Stimulated activated naive B cell treated with anti-CD40 and anti-IgM and Interleukin-4, amounts not matched to agents 10 μg/mL and 1 μg/mL and 100 μg/mL, for 72 hours (primary cell): Measurements from ENCODE around the gene IDH2.

Experiments
- ATAC-seq, 2 donors: fragments of 150-1000 bp; cut with Tn5 transposase; replicated peaks; 2 replicates each; pipeline ENCODE4 v1.10.0; 2021; ENCODE audit warnings: moderate library complexity in 1 of 2
- DNase-seq: peaks from one replicate; pipeline ENCODE4 v3.0.0; 2021
- H3K27ac Mint-ChIP-seq: one replicate; pipeline ENCODE4 v1.8.0; 2022; ENCODE audit warnings: mild to moderate bottlenecking, mixed read lengths
- H3K27me3 Mint-ChIP-seq, 2 donors: one replicate each; pipeline ENCODE4 v1.8.0; 2022; ENCODE audit warnings: mixed read lengths in 2 of 2
- H3K36me3 Mint-ChIP-seq, 2 donors: one replicate each; pipeline ENCODE4 v1.8.0; 2022; ENCODE audit warnings: mixed read lengths in 2 of 2, mild to moderate bottlenecking in 1 of 2
- H3K4me1 Mint-ChIP-seq, 2 donors: one replicate each; pipeline ENCODE4 v1.8.0; 2022; ENCODE audit warnings: mixed read lengths in 2 of 2, mild to moderate bottlenecking in 1 of 2
- H3K4me3 Mint-ChIP-seq, 2 donors: one replicate each; pipeline ENCODE4 v1.8.0; 2022; ENCODE audit warnings: mild to moderate bottlenecking in 2 of 2, mixed read lengths in 2 of 2, moderate library complexity in 1 of 2
- H3K9me3 Mint-ChIP-seq, 2 donors: one replicate each; pipeline ENCODE4 v1.8.0; 2022; ENCODE audit warnings: mixed read lengths in 2 of 2, mild to moderate bottlenecking in 1 of 2

The IDH2 gene

DNA sequence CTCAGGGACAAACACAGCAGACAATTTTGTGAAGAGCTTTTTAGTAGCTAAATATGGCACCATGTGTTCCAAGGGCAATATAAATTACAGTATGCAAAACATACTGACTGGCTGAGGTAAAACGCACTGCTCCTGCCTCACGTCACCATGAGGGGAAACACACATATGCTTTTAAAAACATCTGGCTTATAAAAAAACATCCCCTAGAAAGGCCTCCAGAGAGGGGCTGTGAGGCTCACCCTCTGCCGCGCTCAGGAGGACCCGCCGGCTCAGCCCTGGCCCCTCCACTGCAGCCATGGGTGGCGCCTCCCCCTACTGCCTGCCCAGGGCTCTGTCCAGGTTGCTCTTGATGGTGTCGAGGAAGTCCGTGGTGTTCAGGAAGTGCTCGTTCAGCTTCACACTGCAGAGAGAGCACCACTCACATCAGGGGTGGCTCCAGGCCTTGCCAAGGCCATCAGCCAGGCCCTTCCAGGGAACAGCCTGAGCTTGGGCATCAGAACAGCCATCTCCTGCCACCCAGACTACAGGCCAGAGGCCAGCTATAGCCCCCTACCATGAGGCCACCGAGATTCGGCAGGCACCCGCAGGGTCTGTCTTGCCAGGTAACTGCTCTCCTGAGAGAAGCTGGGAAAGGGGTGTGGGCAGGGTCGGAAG, 18.2 kb downstream of the IDH2 start:
- Mint-ChIP-seq H3K4me3 (peak overlapping the region in 1 of 2 donors; percentile 29), H3K27ac (peak overlapping the region; percentile 73), H3K9me3 (no peaks in the 10 kb centered on the region), H3K27me3 (no peaks in the 10 kb centered on the region), H3K4me1 (peaks cover 4 to 9% of the 10 kb centered on the region in 2 donors), H3K36me3 (peaks cover 33 to 62% of the 10 kb centered on the region in 2 donors)
- ATAC-seq = no peak
- DNase-seq = no peak

DNA sequence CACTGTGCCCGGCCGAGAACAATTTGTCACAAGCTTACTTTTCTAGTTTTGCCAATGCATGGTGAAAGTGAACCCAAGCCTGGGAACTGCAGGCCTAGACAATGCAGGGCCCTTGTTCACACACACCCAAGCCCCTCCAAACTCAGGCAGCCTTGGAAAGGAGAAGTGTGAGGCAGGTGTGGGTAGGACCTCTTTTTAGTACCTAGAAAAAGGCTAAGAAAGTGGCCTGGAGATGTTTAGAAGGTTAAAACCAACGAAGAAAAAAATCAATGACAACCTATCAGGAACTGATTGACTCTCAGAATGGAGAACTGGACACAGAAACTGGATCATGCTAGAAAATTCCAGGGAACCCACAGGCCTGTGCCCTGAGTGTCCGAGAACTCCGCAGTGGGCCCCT, 18.8 kb downstream of the IDH2 start:
- no peak for ATAC-seq
- Mint-ChIP-seq H3K9me3 (no peaks in the 10 kb centered on the region), H3K27me3 (no peaks in the 10 kb centered on the region), H3K36me3 (peaks cover 33 to 62% of the 10 kb centered on the region in 2 donors), H3K27ac (peak overlapping the region; percentile 73), H3K4me3 (no peak overlapping the region), H3K4me1 (peaks cover 4 to 9% of the 10 kb centered on the region in 2 donors)
- DNase-seq = no peak

DNA sequence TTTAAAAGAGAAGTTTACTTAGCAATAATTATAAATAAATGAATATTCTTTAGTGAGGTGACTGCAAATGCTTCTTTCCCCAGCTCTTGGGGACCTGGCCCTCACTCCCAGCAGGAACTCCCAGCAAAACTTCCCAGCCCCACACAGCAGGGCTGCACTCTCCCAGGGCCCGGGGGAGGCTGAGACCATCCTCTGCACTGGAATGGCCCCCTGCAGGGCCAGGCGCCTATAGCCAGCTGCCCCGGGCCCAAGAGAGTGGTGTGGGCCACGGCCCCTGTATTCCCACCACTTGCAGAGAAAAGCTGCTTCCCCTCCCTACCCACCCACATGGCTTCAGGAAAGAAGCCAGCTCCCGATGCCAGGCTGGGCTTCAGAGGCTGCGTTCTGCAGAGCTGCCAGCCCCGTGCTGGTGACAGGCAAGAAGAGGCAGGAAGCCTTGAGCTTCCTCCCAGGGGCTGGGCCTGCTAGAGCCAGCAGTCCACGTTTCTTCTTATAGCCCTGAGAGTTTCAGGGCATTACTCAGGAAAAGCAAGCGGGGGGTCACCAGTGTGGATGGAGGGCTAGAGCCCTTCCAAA, 20.0 kb downstream of the IDH2 start:
- Mint-ChIP-seq H3K36me3 (peaks cover 28 to 54% of the 10 kb centered on the region in 2 donors), H3K27ac (peak overlapping the region; percentile 47), H3K27me3 (no peaks in the 10 kb centered on the region), H3K9me3 (no peaks in the 10 kb centered on the region), H3K4me1 (peaks cover 4 to 9% of the 10 kb centered on the region in 2 donors), H3K4me3 (no peak overlapping the region)
- ATAC-seq (no peak), DNase-seq (no peak)

DNA sequence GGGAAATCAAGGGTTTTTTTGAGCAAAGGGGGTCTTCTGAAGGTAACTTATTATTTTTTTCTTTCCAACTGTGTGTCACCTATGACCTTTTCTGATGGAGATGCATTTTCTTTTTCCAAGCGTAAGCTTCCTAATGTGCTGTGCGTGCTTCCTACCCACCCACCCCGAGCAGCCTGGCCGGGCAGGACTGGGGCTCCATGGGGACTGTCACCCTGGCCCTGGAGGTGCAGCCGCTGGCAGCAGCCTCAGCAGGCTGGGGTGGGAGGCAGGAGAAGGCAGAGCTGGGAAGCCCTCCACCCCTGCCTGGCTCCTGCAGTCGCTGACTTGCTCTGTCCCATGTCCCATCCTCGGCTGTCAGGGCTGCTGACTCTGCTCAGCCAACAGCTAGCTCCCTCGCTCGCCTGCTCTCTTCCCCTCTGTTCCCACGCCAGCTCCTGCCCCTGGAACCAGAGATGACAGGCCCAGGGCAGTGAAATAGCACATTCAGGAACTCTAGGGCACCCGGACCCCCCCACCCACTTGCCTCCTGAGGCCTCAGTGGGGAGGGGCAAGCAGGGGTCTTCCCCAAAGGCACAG, 21.4 kb downstream of the IDH2 start:
- no peak for ATAC-seq

DNA sequence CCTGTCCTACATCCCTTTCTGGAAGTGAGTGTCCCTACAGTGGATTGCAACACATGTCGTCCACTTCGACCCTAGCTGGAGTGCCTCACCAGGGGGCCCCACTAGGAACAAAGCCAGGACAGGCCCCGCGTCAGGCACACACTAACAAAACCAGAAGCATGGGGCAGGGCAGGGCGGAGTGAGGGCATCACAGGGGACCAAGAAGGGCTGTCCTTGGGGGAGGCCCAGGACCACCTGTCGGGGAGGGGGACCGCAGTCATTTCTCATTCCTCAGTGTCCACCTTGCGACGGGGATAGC, 21.9 kb downstream of the IDH2 start:
- Mint-ChIP-seq H3K4me1 (peaks cover 4 to 9% of the 10 kb centered on the region in 2 donors), H3K4me3 (no peak overlapping the region), H3K36me3 (peaks cover 30 to 44% of the 10 kb centered on the region in 2 donors), H3K27me3 (no peaks in the 10 kb centered on the region), H3K27ac (peak overlapping the region; percentile 44), H3K9me3 (no peaks in the 10 kb centered on the region)
- ATAC-seq = no peak
- no peak for DNase-seq

More for the DNA sequence above, 21.4 kb downstream of the IDH2 start:
- Mint-ChIP-seq H3K36me3 (peaks cover 27 to 48% of the 10 kb centered on the region in 2 donors), H3K4me1 (peaks cover 4 to 9% of the 10 kb centered on the region in 2 donors), H3K9me3 (no peaks in the 10 kb centered on the region), H3K27me3 (no peaks in the 10 kb centered on the region), H3K4me3 (no peak overlapping the region), H3K27ac (peak overlapping the region; percentile 76)
- DNase-seq = no peak

DNA sequence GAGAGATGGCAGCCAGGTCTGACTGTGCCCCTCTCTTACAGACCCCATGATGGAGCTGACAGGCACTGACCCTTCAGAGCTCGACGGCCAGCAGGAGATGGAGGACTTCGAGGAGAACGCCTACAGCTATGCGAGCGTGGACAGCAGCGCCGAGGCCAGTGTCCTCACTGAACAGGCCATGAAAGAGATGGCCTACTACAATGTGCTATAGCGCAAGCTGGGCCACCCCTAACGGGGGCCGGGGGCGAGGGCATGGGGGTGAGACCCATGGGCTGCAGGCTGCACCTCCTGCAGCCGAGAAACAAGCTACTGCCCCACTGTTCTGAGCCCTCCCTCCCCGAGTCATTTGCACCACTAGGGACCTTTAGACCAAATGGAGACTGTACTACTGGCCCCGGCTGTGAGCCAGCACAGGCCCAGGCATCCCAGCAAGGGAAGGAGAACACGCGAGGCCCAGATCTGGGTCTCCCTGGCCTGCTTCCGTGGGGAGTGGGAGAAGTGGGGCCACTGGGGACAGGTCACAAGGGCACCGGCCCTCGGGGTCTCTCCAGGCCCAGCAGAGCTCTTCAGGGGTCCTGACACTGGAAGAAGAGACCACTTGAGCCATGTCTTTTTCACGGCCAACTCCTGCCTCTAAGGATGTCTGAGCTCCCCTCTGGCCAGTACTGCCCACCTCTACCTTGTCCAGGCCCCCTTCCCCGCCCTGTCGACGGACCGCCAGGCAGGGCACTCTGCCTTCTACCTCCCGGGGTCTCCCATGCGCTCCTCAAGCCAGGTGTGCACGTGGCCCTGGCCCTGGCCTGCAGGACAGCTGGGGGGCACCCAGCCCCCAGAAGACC, 22.4 kb downstream of the IDH2 start:
- no peaks in the 10 kb centered on the region for H3K9me3 Mint-ChIP-seq
- peak overlapping the region; percentile 44 for H3K27ac Mint-ChIP-seq
- no peak for DNase-seq
- peak in 1 of 2 donors; percentile 7 for ATAC-seq
- no peaks in the 10 kb centered on the region for H3K27me3 Mint-ChIP-seq
- peaks cover 4 to 9% of the 10 kb centered on the region in 2 donors for H3K4me1 Mint-ChIP-seq
- H3K36me3 Mint-ChIP-seq = peaks cover 30 to 45% of the 10 kb centered on the region in 2 donors
- no peak overlapping the region for H3K4me3 Mint-ChIP-seq

DNA sequence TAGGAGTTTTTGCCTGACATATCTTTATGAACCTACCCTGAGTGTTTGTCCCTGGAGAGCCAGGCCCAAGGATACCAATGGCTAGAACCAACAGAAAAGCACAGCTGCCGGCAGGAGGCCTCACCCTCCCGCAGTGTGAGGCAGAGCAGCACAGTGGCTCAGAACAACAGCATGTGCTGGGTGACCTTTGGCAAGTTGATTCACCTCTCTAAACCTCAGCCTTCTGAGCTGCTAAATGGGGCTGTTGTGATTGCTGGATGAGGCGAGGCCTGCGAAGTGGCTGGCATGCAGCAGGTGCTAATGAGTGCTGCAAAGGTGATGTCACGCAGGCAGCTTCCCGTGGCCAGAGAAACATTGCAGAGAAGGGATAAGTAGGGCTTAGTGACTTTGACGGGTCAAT, 23.3 kb downstream of the IDH2 start:
- no peaks in the 10 kb centered on the region for H3K9me3 Mint-ChIP-seq
- ATAC-seq = no peak
- peaks cover 29 to 49% of the 10 kb centered on the region in 2 donors for H3K36me3 Mint-ChIP-seq
- no peaks in the 10 kb centered on the region for H3K27me3 Mint-ChIP-seq
- no peak overlapping the region for H3K4me3 Mint-ChIP-seq
- peaks cover 2 to 5% of the 10 kb centered on the region in 2 donors for H3K4me1 Mint-ChIP-seq
- DNase-seq = no peak
- peak overlapping the region; percentile 27 for H3K27ac Mint-ChIP-seq

DNA sequence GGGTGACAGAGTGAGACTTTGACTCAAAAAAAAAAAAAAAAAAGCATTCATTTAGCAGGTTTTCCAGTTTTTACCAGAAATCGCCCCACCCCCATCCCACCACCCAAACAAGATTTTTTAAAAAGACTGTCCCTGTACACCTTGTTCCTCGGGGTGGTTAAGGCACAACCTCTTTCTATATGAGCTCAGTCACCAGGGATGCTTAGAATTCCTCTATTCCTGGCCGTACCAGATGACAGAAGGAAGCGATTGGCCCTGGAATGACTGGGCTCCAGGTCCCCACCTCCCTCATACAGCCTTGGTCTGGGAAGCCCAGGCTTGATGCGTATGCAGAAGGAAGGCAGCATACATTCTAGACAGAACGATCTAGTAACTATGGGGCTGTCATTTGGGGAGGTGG, 25.6 kb downstream of the IDH2 start:
- DNase-seq (no peak), ATAC-seq (no peak)
- Mint-ChIP-seq H3K9me3 (no peaks in the 10 kb centered on the region), H3K4me3 (no peak overlapping the region), H3K4me1 (no peaks in the 10 kb centered on the region), H3K36me3 (peaks cover 34 to 47% of the 10 kb centered on the region in 2 donors), H3K27me3 (no peaks in the 10 kb centered on the region), H3K27ac (no peak overlapping the region)

DNA sequence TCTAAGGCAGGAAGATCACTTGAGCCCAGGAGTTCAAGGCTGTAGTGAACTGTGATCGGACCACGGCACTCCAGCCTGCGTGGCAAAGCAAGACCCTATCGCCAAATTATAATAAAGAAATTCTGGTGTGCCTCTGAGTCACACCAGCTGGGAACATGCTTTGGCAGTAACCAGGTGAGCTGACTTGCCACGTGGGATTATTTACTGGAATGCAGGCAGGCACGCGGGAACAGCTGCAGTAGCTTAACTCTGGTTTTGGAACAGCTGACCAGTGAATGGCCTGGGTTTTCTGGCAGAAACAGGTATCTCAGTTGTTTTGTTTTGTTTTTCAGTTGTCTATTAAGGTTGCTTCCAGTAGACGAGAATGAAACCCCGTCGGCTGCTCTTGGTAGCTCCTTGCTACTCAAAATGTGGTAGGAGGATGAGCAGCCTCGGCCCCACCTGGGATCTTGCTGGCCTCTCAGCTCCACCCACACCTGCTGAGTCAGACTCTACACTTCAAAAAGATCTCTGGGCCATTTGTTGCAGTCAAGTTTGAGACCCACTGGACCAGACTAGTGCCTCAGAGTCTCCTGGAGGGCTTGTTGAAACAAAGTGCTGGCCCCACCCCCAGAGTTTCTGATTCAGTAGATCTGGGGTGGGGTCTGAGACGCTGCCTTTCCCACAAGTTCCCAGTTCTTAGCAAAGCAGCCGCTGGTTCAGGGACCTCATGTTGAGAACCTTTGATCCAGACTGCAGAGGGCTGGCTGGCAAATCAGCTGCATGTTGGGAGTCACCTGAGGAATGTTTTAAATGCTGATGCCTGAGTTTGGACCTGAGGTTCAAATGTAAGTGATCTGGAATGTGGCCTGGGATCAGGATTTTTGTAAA, 26.6 kb downstream of the IDH2 start:
- DNase-seq (no peak), ATAC-seq (no peak)
- no peaks in the 10 kb centered on the region for H3K9me3 Mint-ChIP-seq
- peaks cover under 1 to 7% of the 10 kb centered on the region in 2 donors for H3K4me1 Mint-ChIP-seq
- peaks cover 31 to 38% of the 10 kb centered on the region in 2 donors for H3K36me3 Mint-ChIP-seq
- peak overlapping the region; percentile 31 for H3K27ac Mint-ChIP-seq
- H3K27me3 Mint-ChIP-seq = no peaks in the 10 kb centered on the region
- H3K4me3 Mint-ChIP-seq = no peak overlapping the region

DNA sequence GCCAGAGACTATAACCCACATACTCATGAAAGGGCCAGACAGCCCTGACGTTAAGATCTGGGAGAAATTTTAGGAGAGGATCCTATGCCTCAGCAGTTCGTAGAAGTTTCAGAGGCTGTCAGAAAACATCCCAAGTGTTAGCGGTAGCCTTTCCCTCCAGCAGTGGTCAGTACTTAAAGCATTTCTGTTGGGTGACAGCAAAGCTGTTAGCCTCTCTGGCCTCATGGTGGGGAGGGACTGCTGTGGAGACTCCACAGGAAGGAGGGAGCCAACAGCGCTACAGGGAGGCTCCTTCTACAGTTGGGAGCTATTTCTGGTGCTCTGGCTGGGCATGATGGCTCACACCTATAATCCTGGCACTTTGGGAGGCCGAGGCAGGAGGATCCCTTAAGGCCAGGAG, 27.4 kb downstream of the IDH2 start:
- Mint-ChIP-seq H3K27me3 (no peaks in the 10 kb centered on the region), H3K27ac (peak overlapping the region; percentile 31), H3K4me3 (no peak overlapping the region), H3K36me3 (peaks cover 29 to 34% of the 10 kb centered on the region in 2 donors), H3K4me1 (peaks cover 2 to 10% of the 10 kb centered on the region in 2 donors), H3K9me3 (no peaks in the 10 kb centered on the region)
- ATAC-seq = no peak
- DNase-seq = no peak

DNA sequence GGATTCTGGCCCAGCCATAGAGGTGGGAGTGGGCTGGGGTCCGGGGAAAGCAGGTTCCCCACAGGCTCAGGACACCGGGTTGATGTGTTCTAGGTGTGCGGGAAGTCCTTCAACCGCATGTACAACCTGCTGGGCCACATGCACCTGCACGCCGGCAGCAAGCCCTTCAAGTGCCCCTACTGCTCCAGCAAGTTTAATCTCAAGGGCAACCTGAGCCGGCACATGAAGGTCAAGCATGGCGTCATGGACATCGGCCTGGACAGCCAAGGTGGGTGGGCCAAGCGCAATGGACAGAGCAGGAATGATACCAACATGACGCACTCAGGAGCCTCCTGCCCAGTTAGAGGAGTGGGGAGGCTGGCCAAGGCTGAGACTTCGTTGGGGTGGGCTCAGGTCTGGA, 28.2 kb downstream of the IDH2 start:
- DNase-seq (no peak), ATAC-seq (no peak)
- H3K9me3 Mint-ChIP-seq = no peaks in the 10 kb centered on the region
- H3K36me3 Mint-ChIP-seq = peaks cover 36 to 37% of the 10 kb centered on the region in 2 donors
- no peaks in the 10 kb centered on the region for H3K27me3 Mint-ChIP-seq
- H3K27ac Mint-ChIP-seq = no peak overlapping the region
- H3K4me3 Mint-ChIP-seq = no peak overlapping the region
- H3K4me1 Mint-ChIP-seq = peaks cover 2 to 10% of the 10 kb centered on the region in 2 donors

DNA sequence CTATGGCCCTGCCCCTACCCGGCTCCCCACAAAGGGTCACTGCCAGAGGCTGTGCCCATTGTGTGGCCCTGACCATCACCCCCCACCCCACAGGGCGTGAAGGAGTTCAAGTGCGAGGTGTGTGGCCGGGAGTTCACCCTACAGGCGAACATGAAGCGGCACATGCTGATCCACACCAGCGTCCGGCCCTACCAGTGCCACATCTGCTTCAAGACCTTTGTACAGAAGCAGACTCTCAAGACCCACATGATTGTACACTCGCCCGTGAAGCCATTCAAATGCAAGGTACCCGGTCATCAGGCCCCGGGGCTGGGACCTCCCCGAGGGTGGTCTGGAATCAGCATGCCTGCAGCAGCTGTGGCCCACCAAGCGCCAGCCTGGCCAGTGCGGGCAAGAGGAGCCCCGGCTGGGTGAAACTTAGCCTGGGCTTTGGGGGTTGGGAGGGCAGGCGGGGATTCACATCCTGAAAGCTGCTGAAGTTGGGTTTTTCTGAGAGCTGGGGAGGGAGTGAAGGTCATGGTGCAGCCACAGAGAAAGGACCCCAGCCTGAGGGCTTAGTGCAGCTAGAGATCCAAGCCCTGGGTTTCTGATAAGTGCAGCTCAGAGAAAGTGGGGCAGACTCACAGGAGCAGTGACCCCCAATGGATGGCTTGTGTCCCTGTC, 29.2 kb downstream of the IDH2 start:
- Mint-ChIP-seq H3K4me3 (no peak overlapping the region), H3K4me1 (peaks cover 2 to 10% of the 10 kb centered on the region in 2 donors), H3K27me3 (no peaks in the 10 kb centered on the region), H3K36me3 (peaks cover 36 to 39% of the 10 kb centered on the region in 2 donors), H3K27ac (peak overlapping the region; percentile 34), H3K9me3 (no peaks in the 10 kb centered on the region)
- DNase-seq = no peak
- no peak for ATAC-seq

DNA sequence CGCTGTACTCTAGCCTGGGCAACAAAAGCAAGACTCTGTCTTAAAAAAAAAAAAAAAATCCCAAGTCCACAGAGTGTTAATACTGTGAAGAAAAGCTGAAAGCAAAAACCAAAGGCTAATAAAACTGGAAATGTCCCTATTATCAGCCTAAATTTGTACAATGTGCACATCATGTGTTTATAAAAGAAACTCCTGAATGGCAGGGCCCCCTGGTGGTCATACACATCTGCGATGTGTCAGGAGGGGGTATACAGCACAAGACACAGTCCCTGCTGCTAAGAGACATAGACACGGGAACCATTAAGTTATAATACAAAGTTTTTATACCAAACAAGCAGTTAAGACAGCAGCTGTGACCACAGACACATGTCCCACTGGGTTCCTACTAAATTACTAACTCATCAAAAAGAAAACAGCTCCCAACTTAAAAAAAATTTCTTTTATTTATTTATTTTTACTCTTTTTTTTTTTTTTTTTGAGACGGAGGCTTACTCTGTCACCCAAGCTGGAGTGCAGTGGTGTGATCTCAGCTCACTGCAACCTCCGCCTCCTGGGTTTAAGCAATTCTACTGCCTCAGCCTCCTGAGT, 31.0 kb downstream of the IDH2 start:
- Mint-ChIP-seq H3K27ac (peak overlapping the region; percentile 42), H3K9me3 (no peaks in the 10 kb centered on the region), H3K4me3 (no peak overlapping the region), H3K27me3 (no peaks in the 10 kb centered on the region), H3K36me3 (peaks cover 28 to 37% of the 10 kb centered on the region in 2 donors), H3K4me1 (peaks cover 4 to 10% of the 10 kb centered on the region in 2 donors)
- DNase-seq (peak; percentile 59), ATAC-seq (peak; percentile 98 to 99)
